Measurements from ENCODE around the gene CSN2. TPM values are rescaled to one million over a fixed set of nuclear protein-coding genes. Genes with fewer than 3 reads are reported as not detected.

CSN2 gene
- total and polyA plus RNA-seq, 2 of the 8 experiments (the other 6 are each of a cell fraction or from before 2014, with no cell fraction given) = not detected

GRCh38 chr4:69936566-69936965, 29.0 kb downstream of the CSN2 start:
- Histone ChIP-seq H4K91ac (replicated peaks; ENCODE audit: insufficient read length, low read length) (no peak overlapping the region), H3K79me1 (ENCODE audit: low read depth, low read length) (no peaks in the 10 kb centered on the region), H3K79me2 (ENCODE audit: control insufficient read depth in 1 of 2, insufficient read depth in 2 of 2, low read length in 2 of 2) (no peaks in the 10 kb centered on the region), H3K23me2 (ENCODE audit: low read depth, low read length) (no peaks in the 10 kb centered on the region; the same call in 1 of the 2 replicates), H3K56ac (replicated peaks; ENCODE audit: insufficient read length, low read depth, low read length) (no peak overlapping the region), H4K5ac (ENCODE audit: insufficient read length, low read depth, low read length) (no peak overlapping the region), H3K4ac (replicated peaks; ENCODE audit: insufficient read length, low read depth, low read length) (no peak overlapping the region), H3K9me3 (ENCODE audit: insufficient read depth in 2 of 2, low read depth in 1 of 2, low read length in 1 of 2) (no peaks in the 10 kb centered on the region), H3K9ac (replicated peaks in 1 of 4; ENCODE audit: extremely low read depth in 1 of 4, low read depth in 3 of 4, low read length in 3 of 4) (no peak overlapping the region), H3K4me1 (replicated peaks in 1 of 4; ENCODE audit: control insufficient read depth in 3 of 4, insufficient read depth in 4 of 4, low read length in 3 of 4) (no peaks in the 10 kb centered on the region), H2BK15ac (ENCODE audit: low read length) (no peak overlapping the region), H2BK120ac (replicated peaks; ENCODE audit: low read depth, low read length) (no peak overlapping the region), H2BK5ac (ENCODE audit: low read depth, low read length) (no peak overlapping the region), H2AK5ac (ENCODE audit: low read depth, low read length) (no peak overlapping the region), H3K27me3 (replicated peaks in 1 of 4; ENCODE audit: control insufficient read depth in 3 of 4, extremely low read depth in 1 of 4, insufficient read depth in 3 of 4, low read length in 3 of 4) (peaks cover 0 to 1% (median 0%) of the 10 kb centered on the region in 4 experiments; a peak in 1 of 7 replicates), H3K27ac (ENCODE audit: low read depth, low read length) (no peak overlapping the region), H4K8ac (ENCODE audit: extremely low read depth, insufficient read depth, low read length) (no peak overlapping the region), H3K18ac (ENCODE audit: extremely low read depth, low read length) (no peak overlapping the region), H2BK12ac (ENCODE audit: low read depth, low read length) (no peak overlapping the region), H2BK20ac (ENCODE audit: low read length) (no peak overlapping the region), H3K36me3 (ENCODE audit: control insufficient read depth in 2 of 4, insufficient read depth in 4 of 4, low read length in 3 of 4) (no peaks in the 10 kb centered on the region), H2AFZ (ENCODE audit: low read length) (no peak overlapping the region), H3K14ac (ENCODE audit: insufficient read length) (no peak overlapping the region), H3K4me3 (ENCODE audit: extremely low read depth in 1 of 4, insufficient read depth in 2 of 4, low read depth in 3 of 4, low read length in 4 of 4) (no peak overlapping the region), H4K20me1 (replicated peaks in 1 of 2; ENCODE audit: control insufficient read depth in 1 of 2, insufficient read depth in 2 of 2, low read length in 2 of 2) (no peaks in the 10 kb centered on the region), H3K23ac (ENCODE audit: insufficient read length) (no peak overlapping the region), H3K4me2 (ENCODE audit: insufficient read depth in 1 of 2, low read depth in 2 of 2, low read length in 2 of 2) (no peak overlapping the region)
- DNase-seq (ENCODE audit: low read depth in 1 of 2, low spot score in 2 of 2) = no peak
- CTCF ChIA-PET (ENCODE audit: partially characterized antibody) = no interaction called here
- FAIRE-seq = no peak
- POLR2A ChIA-PET (ENCODE audit: partially characterized antibody) = no interaction called here
- no peak for TF ChIP-seq CTCF (IDR thresholded peaks at IDR 0.05; ENCODE audit: control extremely low read depth in 1 of 3, insufficient read depth in 1 of 3, low read depth in 1 of 3, low read length in 3 of 3)
- TF ChIP-seq ZNF274 (IDR thresholded peaks at IDR 0.05; ENCODE audit: borderline replicate concordance, extremely low read depth, low read length) = no peak
- TF ChIP-seq SAP30 (IDR thresholded peaks at IDR 0.05; ENCODE audit: insufficient read depth, insufficient replicate concordance, low read length) = no peak
- TF ChIP-seq TBP (IDR thresholded peaks at IDR 0.05; ENCODE audit: low read depth, low read length) = no peak
